IMR-90 (cell line): Measurements from ENCODE around the gene ERC2.

Experiments
- CTCF ChIP-seq: conservative IDR thresholded peaks from 2 replicates; pipeline ENCODE4 v1.5.1; 2012; ENCODE audit warnings: mild to moderate bottlenecking, low read depth, low read length, improper control_type of control experiment
- RFX5 ChIP-seq: IDR thresholded peaks from 2 replicates; pipeline ENCODE4 v1.8.0; 2012; ENCODE audit warnings: low read depth, mild to moderate bottlenecking, low read length, moderate library complexity

- no peak for TF ChIP-seq CTCF
- no peak for TF ChIP-seq RFX5
These were observed 371.3 kb downstream of the ERC2 start for GRCh38 chr3:56096999-56097398.
